ENCODE results near the gene MICAL3. TPM values are rescaled to one million over a fixed set of nuclear protein-coding genes. Genes with fewer than 3 reads are reported as not detected.

MICAL3 gene
- total and polyA plus RNA-seq, 9 of the 15 experiments (the other 6 are each of a cell fraction or from before 2014, with no cell fraction given): 0.53 to 32.1 (median 12.3) TPM

GRCh38 chr22:17779286-17780115 is 244.9 kb downstream of the MICAL3 start:
- H3K79me2 ChIP-seq (ENCODE audit: control insufficient read depth, insufficient read depth, low read length): no peaks in the 10 kb centered on the region
- H3K9ac ChIP-seq (ENCODE audit: insufficient read depth in 1 of 2, low read depth in 2 of 2, low read length in 2 of 2): peak overlapping the region in 1 of 2 experiments; percentile 57; a peak in 1 of 4 replicates
- H3K27me3 ChIP-seq (ENCODE audit: control insufficient read depth in 2 of 2, insufficient read depth in 2 of 2, low read length in 2 of 2): no peaks in the 10 kb centered on the region; a peak in 1 of 5 replicates
- BruUV-seq (replicated peaks): no TSS peak
- H3K4me2 ChIP-seq (ENCODE audit: insufficient read depth, low read length): 0 out of 2 replicates have a peak overlapping the region, but pooled peaks have one; percentile 2
- no peaks in the 10 kb centered on the region for H4K20me1 ChIP-seq (replicated peaks; ENCODE audit: control insufficient read depth, insufficient read depth, low read length)
- in situ Hi-C loops (cut with MboI): no loop called here
- ChIA-PET CTCF (ENCODE audit: low intra/inter-chr PET ratio) (no interaction called here), POLR2A (interaction anchor here (0.5 to 2.0 kb wide), 7 partner anchors 9 to 298 kb away, joined by 3 to 11 read pairs (median 3); no protein-coding TSS in a partner anchor)
- intact Hi-C loops (cut with micrococcal nuclease): loop anchor here (10.0 kb wide), 1 partner anchor 285 kb away; no protein-coding TSS in a partner anchor
- H3K9me1 ChIP-seq (ENCODE audit: control insufficient read depth, insufficient read depth, low read length): peaks cover 3% of the 10 kb centered on the region
- ATAC-seq (peak; percentile 10), DNase-seq (ENCODE audit: extremely low read depth in 1 of 4, low spot score in 3 of 4) (peak; percentile 43 to 50 (median 47)), FAIRE-seq (peak; percentile 52)
- peaks cover 16 to 64% of the 10 kb centered on the region in 2 experiments; a peak in 4 of 5 replicates for H3K4me1 ChIP-seq (replicated peaks in 1 of 2; ENCODE audit: control insufficient read depth in 2 of 2, insufficient read depth in 2 of 2, low read length in 2 of 2)
- H3K36me3 ChIP-seq (ENCODE audit: control insufficient read depth, insufficient read depth, low read length): no peaks in the 10 kb centered on the region
- H3K4me3 ChIP-seq: no peak overlapping the region
- peak overlapping the region; percentile 45 for H2AFZ ChIP-seq (ENCODE audit: low read depth, low read length)
- H3K27ac ChIP-seq (ENCODE audit: extremely low read depth, low read depth, low read length): no peak overlapping the region
- WGBS (ENCODE audit: insufficient coverage, low coverage, missing lambda C conversion rate): 34% methylated on average over 27 of the region's 27 CpGs
- no peaks in the 10 kb centered on the region for H3K9me3 ChIP-seq (replicated peaks; ENCODE audit: control insufficient read depth, insufficient read depth, low read depth, low read length)
- TF ChIP-seq, protein P1, sequence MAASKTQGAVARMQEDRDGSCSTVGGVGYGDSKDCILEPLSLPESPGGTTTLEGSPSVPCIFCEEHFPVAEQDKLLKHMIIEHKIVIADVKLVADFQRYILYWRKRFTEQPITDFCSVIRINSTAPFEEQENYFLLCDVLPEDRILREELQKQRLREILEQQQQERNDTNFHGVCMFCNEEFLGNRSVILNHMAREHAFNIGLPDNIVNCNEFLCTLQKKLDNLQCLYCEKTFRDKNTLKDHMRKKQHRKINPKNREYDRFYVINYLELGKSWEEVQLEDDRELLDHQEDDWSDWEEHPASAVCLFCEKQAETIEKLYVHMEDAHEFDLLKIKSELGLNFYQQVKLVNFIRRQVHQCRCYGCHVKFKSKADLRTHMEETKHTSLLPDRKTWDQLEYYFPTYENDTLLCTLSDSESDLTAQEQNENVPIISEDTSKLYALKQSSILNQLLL (CRISPR knock-in tag; IDR thresholded peaks at IDR 0.05; ENCODE audit: borderline replicate concordance): no peak
- TF ChIP-seq ZNF655 (CRISPR knock-in tag; IDR thresholded peaks at IDR 0.05) (no peak), BRCA1 (IDR thresholded peaks at IDR 0.05) (no peak), BRCA1 (CRISPR knock-in tag; IDR thresholded peaks at IDR 0.05) (no peak), CSDE1 (IDR thresholded peaks at IDR 0.05) (no peak)
- TF ChIP-seq, protein P2, sequence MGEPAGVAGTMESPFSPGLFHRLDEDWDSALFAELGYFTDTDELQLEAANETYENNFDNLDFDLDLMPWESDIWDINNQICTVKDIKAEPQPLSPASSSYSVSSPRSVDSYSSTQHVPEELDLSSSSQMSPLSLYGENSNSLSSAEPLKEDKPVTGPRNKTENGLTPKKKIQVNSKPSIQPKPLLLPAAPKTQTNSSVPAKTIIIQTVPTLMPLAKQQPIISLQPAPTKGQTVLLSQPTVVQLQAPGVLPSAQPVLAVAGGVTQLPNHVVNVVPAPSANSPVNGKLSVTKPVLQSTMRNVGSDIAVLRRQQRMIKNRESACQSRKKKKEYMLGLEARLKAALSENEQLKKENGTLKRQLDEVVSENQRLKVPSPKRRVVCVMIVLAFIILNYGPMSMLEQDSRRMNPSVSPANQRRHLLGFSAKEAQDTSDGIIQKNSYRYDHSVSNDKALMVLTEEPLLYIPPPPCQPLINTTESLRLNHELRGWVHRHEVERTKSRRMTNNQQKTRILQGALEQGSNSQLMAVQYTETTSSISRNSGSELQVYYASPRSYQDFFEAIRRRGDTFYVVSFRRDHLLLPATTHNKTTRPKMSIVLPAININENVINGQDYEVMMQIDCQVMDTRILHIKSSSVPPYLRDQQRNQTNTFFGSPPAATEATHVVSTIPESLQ (CRISPR knock-in tag; IDR thresholded peaks at IDR 0.05): no peak
- TF ChIP-seq, protein P3, sequence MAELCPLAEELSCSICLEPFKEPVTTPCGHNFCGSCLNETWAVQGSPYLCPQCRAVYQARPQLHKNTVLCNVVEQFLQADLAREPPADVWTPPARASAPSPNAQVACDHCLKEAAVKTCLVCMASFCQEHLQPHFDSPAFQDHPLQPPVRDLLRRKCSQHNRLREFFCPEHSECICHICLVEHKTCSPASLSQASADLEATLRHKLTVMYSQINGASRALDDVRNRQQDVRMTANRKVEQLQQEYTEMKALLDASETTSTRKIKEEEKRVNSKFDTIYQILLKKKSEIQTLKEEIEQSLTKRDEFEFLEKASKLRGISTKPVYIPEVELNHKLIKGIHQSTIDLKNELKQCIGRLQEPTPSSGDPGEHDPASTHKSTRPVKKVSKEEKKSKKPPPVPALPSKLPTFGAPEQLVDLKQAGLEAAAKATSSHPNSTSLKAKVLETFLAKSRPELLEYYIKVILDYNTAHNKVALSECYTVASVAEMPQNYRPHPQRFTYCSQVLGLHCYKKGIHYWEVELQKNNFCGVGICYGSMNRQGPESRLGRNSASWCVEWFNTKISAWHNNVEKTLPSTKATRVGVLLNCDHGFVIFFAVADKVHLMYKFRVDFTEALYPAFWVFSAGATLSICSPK (IDR thresholded peaks at IDR 0.05; ENCODE audit: borderline replicate concordance): no peak
- TF ChIP-seq, protein P4, sequence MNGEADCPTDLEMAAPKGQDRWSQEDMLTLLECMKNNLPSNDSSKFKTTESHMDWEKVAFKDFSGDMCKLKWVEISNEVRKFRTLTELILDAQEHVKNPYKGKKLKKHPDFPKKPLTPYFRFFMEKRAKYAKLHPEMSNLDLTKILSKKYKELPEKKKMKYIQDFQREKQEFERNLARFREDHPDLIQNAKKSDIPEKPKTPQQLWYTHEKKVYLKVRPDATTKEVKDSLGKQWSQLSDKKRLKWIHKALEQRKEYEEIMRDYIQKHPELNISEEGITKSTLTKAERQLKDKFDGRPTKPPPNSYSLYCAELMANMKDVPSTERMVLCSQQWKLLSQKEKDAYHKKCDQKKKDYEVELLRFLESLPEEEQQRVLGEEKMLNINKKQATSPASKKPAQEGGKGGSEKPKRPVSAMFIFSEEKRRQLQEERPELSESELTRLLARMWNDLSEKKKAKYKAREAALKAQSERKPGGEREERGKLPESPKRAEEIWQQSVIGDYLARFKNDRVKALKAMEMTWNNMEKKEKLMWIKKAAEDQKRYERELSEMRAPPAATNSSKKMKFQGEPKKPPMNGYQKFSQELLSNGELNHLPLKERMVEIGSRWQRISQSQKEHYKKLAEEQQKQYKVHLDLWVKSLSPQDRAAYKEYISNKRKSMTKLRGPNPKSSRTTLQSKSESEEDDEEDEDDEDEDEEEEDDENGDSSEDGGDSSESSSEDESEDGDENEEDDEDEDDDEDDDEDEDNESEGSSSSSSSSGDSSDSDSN (IDR thresholded peaks at IDR 0.05; ENCODE audit: borderline replicate concordance in 1 of 2, low read depth in 2 of 2, low read length in 2 of 2): no peak
- TF ChIP-seq, protein P5, sequence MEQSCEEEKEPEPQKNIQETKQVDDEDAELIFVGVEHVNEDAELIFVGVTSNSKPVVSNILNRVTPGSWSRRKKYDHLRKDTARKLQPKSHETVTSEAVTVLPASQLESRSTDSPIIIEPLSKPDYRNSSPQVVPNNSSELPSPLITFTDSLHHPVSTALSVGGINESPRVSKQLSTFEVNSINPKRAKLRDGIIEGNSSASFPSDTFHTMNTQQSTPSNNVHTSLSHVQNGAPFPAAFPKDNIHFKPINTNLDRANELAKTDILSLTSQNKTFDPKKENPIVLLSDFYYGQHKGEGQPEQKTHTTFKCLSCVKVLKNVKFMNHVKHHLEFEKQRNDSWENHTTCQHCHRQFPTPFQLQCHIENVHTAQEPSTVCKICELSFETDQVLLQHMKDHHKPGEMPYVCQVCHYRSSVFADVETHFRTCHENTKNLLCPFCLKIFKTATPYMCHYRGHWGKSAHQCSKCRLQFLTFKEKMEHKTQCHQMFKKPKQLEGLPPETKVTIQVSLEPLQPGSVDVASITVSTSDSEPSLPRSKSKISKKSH (CRISPR knock-in tag; IDR thresholded peaks at IDR 0.05): no peak

Measured in K562 (cell line).